Measurements from ENCODE around the gene RAMP2.

RAMP2 gene

DNA sequence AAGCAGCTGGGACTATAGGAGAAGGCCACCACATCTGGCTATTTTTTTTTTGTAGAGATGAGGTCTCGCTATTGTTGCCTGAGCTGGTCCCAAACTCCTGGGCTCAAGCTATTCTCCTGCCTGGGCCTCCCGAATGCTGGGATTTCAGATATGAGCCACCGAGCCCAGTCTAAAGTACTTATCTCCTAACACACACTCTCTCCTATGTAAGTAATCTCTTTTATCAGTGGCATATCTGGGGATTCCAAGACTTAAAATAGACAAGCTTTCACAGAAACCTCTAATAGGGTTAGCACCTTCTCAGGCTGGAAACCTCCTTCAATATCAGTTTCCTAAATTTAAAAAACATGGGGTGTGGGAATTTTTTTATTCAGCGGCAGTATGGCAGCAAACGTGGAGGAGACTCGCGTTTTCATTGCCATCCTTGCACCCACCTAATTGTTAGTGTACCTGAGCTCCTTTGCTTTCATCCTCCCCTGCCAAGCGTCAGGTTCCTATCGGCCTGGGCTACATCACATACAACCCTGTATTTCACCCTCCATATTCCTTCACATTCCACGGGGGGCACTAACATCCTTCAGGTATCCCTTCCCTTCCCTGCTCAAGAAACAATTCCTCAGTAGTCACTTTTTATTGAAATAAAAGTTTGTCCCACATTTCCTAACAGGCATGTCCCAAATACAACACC is 17.3 kb upstream of the RAMP2 start:
- WGBS (ENCODE audit: insufficient coverage): 70% methylated on average over 8 of the region's 10 CpGs
- H3K27me3 ChIP-seq (replicated peaks in 2 of 5; ENCODE audit: control insufficient read depth in 4 of 5, insufficient read depth in 5 of 5, low read length in 4 of 5): peaks cover 0 to 4% (median 0%) of the 10 kb centered on the region in 5 experiments
- peaks cover 3 to 13% (median 11%) of the 10 kb centered on the region in 4 experiments for H3K4me1 ChIP-seq (ENCODE audit: control extremely low read depth in 1 of 4, control insufficient read depth in 4 of 4, insufficient read depth in 4 of 4, low read length in 3 of 4)
- peak overlapping the region; percentile 29 to 79 (median 77) for H3K4me3 ChIP-seq (ENCODE audit: control insufficient read depth in 1 of 7, extremely low read depth in 1 of 7, insufficient read depth in 4 of 7, low read depth in 2 of 7, low read length in 6 of 7)
- no peaks in the 10 kb centered on the region for H3K9me3 ChIP-seq (ENCODE audit: control extremely low read depth in 1 of 5, control insufficient read depth in 4 of 5, insufficient read depth in 2 of 5, low read depth in 1 of 5, low read length in 4 of 5)
- H3K27ac ChIP-seq (ENCODE audit: insufficient read depth in 1 of 2, low read depth in 1 of 2, low read length in 2 of 2, poor library complexity in 1 of 2, severe bottlenecking in 2 of 2): peak overlapping the region; percentile 54 to 79
- ChIA-PET POLR2A (interaction anchor here (0.6 kb wide), 1 partner anchor 30 kb away, joined by 3 read pairs; no protein-coding TSS in a partner anchor), CTCF (interaction anchor here (0.7 to 1.9 kb wide), 5 partner anchors 12 to 30 kb away, joined by 3 to 5 read pairs (median 4); no protein-coding TSS in a partner anchor)
- DNase-seq: no peak
- no peaks in the 10 kb centered on the region for H3K36me3 ChIP-seq (ENCODE audit: control insufficient read depth in 4 of 4, insufficient read depth in 4 of 4, low read length in 3 of 4)

- no peaks in the 10 kb centered on the region for H3K9me3 ChIP-seq (ENCODE audit: control extremely low read depth in 1 of 5, control insufficient read depth in 4 of 5, insufficient read depth in 2 of 5, low read depth in 1 of 5, low read length in 4 of 5)
- peak in 2 of 3 donors; percentile 32 to 66 for DNase-seq
- peaks cover 0 to 4% (median 0%) of the 10 kb centered on the region in 5 experiments for H3K27me3 ChIP-seq (replicated peaks in 2 of 5; ENCODE audit: control insufficient read depth in 4 of 5, insufficient read depth in 5 of 5, low read length in 4 of 5)
- H3K4me3 ChIP-seq (ENCODE audit: control insufficient read depth in 1 of 7, extremely low read depth in 1 of 7, insufficient read depth in 4 of 7, low read depth in 2 of 7, low read length in 6 of 7): peak overlapping the region; percentile 29 to 79 (median 77)
- ChIA-PET POLR2A (no interaction called here), CTCF (interaction anchor here (0.7 to 1.4 kb wide), 2 partner anchors 17 to 19 kb away, joined by 3 to 4 read pairs; no protein-coding TSS in a partner anchor)
- WGBS (ENCODE audit: insufficient coverage): 0% methylated on average over 19 of the region's 32 CpGs
- H3K4me1 ChIP-seq (ENCODE audit: control extremely low read depth in 1 of 4, control insufficient read depth in 4 of 4, insufficient read depth in 4 of 4, low read length in 3 of 4): peaks cover 3 to 13% (median 11%) of the 10 kb centered on the region in 4 experiments
- no peaks in the 10 kb centered on the region for H3K36me3 ChIP-seq (ENCODE audit: control insufficient read depth in 4 of 4, insufficient read depth in 4 of 4, low read length in 3 of 4)
- H3K27ac ChIP-seq (ENCODE audit: insufficient read depth in 1 of 2, low read depth in 1 of 2, low read length in 2 of 2, poor library complexity in 1 of 2, severe bottlenecking in 2 of 2): peak overlapping the region; percentile 54 to 79
Observed at GRCh38 chr17:42744283-42744805, 16.7 kb upstream of the RAMP2 start.

DNA sequence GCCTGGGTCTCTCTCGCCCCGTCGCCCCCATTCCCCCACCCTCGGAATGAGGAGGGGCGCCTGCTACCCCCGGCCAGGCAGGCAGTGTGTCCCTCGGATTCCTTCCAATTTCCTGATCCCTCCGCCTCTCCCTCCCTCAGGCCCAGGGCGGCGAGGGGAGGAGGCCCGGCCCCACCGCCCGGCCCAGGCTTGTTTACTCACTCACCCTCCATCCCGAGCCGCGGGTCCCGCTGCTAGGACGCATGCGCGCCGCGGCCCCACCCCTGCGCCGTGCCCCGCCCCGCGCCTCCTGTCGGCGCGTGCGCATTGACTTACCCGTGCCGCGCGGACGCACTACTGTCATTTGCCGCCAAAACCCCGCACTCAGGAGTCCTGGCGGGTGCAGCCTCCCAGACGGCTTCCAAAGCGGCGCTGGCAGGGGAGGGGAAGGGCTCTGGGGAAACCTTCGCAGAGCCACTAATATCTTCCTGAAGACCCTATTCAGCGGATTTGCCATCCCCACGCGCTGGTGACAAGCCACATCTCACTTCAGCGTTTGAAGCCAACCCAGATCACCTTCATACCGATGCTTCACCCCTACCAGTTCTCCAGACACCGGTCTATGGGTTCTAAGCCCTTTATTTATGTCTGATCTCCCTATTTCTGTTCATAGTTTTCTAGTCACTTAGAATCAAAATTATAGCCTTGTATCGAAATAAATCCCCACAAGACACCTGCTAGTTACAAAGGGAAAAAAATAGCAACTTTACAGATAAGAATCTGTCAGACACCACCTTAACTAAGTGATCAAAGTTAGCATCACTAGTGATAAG is 16.0 kb upstream of the RAMP2 start, which contains the start of gene EZH1:
TSS of gene EZH1 (minus strand) at position 235 of the 812 bp plus-strand sequence. CDS start 16,099 bp downstream, outside the sequence.
- no peaks in the 10 kb centered on the region for H3K9me3 ChIP-seq (ENCODE audit: control extremely low read depth in 1 of 5, control insufficient read depth in 4 of 5, insufficient read depth in 2 of 5, low read depth in 1 of 5, low read length in 4 of 5)
- H3K4me3 ChIP-seq (ENCODE audit: control insufficient read depth in 1 of 7, extremely low read depth in 1 of 7, insufficient read depth in 4 of 7, low read depth in 2 of 7, low read length in 6 of 7): peak within 1 kb of the TSS; percentile 29 to 79 (median 77)
- CTCF ChIA-PET: no interaction called here
- H3K36me3 ChIP-seq (ENCODE audit: control insufficient read depth in 4 of 4, insufficient read depth in 4 of 4, low read length in 3 of 4): no peaks in the 10 kb centered on the region
- 11% methylated on average over 24 of the region's 50 CpGs for WGBS (ENCODE audit: insufficient coverage)
- peak within 1 kb of the TSS; percentile 54 to 79 for H3K27ac ChIP-seq (ENCODE audit: insufficient read depth in 1 of 2, low read depth in 1 of 2, low read length in 2 of 2, poor library complexity in 1 of 2, severe bottlenecking in 2 of 2)
- POLR2A ChIA-PET: no interaction called here
- H3K4me1 ChIP-seq (ENCODE audit: control extremely low read depth in 1 of 4, control insufficient read depth in 4 of 4, insufficient read depth in 4 of 4, low read length in 3 of 4): peaks cover 3 to 13% (median 12%) of the 10 kb centered on the region in 4 experiments
- H3K27me3 ChIP-seq (replicated peaks in 2 of 5; ENCODE audit: control insufficient read depth in 4 of 5, insufficient read depth in 5 of 5, low read length in 4 of 5): peaks cover 0 to 4% (median 0%) of the 10 kb centered on the region in 5 experiments
- peak; percentile 89 to 94 (median 93) for DNase-seq

DNA sequence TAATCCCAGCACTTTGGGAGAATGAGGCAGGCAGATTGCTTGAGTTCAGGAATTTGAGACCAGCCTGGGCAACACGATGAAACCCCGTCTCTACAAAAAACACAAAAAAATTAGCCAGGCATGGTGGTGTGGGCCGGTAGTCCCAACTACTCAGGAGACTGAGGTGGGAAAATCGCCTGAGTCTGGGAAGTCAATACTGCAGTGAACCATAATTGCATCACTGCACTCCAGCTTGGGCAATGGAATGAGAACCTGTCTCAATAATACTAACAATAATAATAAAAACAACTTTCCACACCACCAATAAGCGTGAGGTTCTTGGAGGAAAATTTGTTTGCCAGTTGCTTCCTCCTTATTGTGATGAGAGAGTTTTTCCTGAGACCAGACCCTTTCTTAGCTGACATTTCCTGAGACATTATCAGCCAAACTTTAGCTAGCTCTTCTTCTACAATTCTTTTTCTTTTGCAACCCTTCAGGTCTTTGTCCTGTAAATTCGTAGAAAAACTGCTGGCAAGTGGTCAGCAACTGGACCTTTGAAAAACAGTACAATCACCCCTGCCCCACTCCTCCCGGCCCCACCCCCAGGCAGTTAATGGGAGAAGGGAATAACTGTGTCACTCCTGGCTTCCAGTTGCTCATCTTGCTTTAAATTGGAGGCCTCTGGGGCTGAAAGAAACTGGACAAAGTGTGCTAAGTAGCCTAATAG is 12.7 kb upstream of the RAMP2 start:
- H3K27ac ChIP-seq (ENCODE audit: insufficient read depth in 1 of 2, low read depth in 1 of 2, low read length in 2 of 2, poor library complexity in 1 of 2, severe bottlenecking in 2 of 2): no peak overlapping the region
- POLR2A ChIA-PET: no interaction called here
- peaks cover 0 to 4% (median 0%) of the 10 kb centered on the region in 5 experiments for H3K27me3 ChIP-seq (replicated peaks in 2 of 5; ENCODE audit: control insufficient read depth in 4 of 5, insufficient read depth in 5 of 5, low read length in 4 of 5)
- no peaks in the 10 kb centered on the region for H3K36me3 ChIP-seq (ENCODE audit: control insufficient read depth in 4 of 4, insufficient read depth in 4 of 4, low read length in 3 of 4)
- no peak overlapping the region for H3K4me3 ChIP-seq (ENCODE audit: control insufficient read depth in 1 of 7, extremely low read depth in 1 of 7, insufficient read depth in 4 of 7, low read depth in 2 of 7, low read length in 6 of 7)
- 98% methylated on average over 6 of the region's 7 CpGs for whole genome bisulfite sequencing (ENCODE audit: insufficient coverage)
- H3K9me3 ChIP-seq (ENCODE audit: control extremely low read depth in 1 of 5, control insufficient read depth in 4 of 5, insufficient read depth in 2 of 5, low read depth in 1 of 5, low read length in 4 of 5): no peaks in the 10 kb centered on the region
- DNase-seq: no peak
- H3K4me1 ChIP-seq (ENCODE audit: control extremely low read depth in 1 of 4, control insufficient read depth in 4 of 4, insufficient read depth in 4 of 4, low read length in 3 of 4): peaks cover 6 to 23% (median 20%) of the 10 kb centered on the region in 4 experiments
- CTCF ChIA-PET: interaction anchor here (0.6 to 1.2 kb wide), 5 partner anchors 12 to 68 kb away, joined by 3 to 4 read pairs (median 4); no protein-coding TSS in a partner anchor

DNA sequence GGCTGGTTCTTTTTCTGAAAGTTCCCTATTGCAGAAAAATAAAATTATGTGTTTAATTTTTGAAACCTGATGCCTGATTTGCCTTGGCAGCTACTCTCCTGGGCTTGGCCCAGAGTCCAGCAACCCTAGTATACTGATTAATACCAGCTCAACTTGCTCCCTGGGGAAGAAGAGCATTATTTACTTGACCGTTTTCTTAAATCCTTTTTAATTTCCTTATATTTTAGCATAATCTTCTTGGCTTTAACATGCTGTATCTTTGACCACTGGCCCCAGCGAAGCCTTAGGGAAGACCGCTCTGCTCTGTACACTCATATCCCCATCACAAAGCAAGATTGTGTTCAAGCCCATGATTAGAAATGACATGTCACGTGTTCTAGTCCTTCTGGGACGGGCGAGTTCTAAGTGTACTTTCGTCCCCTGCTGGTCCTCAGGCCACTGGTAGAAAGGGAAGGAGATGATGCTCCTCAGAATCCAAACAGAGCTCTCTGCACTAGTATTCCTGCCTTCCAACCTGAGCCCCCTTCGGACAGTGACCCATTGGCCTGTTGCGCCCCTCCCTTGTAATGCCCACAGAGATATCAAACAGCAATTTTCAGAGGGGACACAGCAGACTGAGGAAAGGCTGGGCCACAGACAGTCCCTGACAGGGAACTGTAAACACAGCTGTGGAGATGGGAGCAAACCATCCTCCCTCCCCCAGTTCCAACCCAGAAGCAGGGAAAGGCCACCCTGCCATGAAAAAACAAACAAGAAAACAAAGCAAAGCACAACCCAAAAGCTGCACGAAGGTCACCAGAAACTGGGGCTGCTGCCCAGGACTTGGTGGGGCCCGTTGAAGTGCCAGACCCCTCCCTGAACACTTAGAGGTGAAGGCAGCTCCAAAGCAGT is 11.9 kb upstream of the RAMP2 start:
- Histone ChIP-seq H3K4me1 (ENCODE audit: control extremely low read depth in 1 of 4, control insufficient read depth in 4 of 4, insufficient read depth in 4 of 4, low read length in 3 of 4) (peaks cover 4 to 15% (median 12%) of the 10 kb centered on the region in 4 experiments), H3K27ac (ENCODE audit: insufficient read depth in 1 of 2, low read depth in 1 of 2, low read length in 2 of 2, poor library complexity in 1 of 2, severe bottlenecking in 2 of 2) (no peak overlapping the region), H3K9me3 (ENCODE audit: control extremely low read depth in 1 of 5, control insufficient read depth in 4 of 5, insufficient read depth in 2 of 5, low read depth in 1 of 5, low read length in 4 of 5) (no peaks in the 10 kb centered on the region), H3K27me3 (replicated peaks in 2 of 5; ENCODE audit: control insufficient read depth in 4 of 5, insufficient read depth in 5 of 5, low read length in 4 of 5) (peaks cover 0 to 4% (median 0%) of the 10 kb centered on the region in 5 experiments), H3K4me3 (ENCODE audit: control insufficient read depth in 1 of 7, extremely low read depth in 1 of 7, insufficient read depth in 4 of 7, low read depth in 2 of 7, low read length in 6 of 7) (no peak overlapping the region), H3K36me3 (ENCODE audit: control insufficient read depth in 4 of 4, insufficient read depth in 4 of 4, low read length in 3 of 4) (no peaks in the 10 kb centered on the region)
- 91% methylated on average over 9 of the region's 11 CpGs for WGBS (ENCODE audit: insufficient coverage)
- ChIA-PET POLR2A (no interaction called here), CTCF (interaction anchor here (0.6 to 1.6 kb wide), 5 partner anchors 11 to 68 kb away, joined by 3 to 10 read pairs (median 4); no protein-coding TSS in a partner anchor)
- DNase-seq: no peak

Measured in common myeloid progenitor, CD34-positive (primary cell).